H9 (cell line): ENCODE results near the gene PNKP. TPM values are rescaled to one million over a fixed set of nuclear protein-coding genes. Genes with fewer than 3 reads are reported as not detected.

ENCODE experiments used
- DNase-seq: peaks from one replicate; pipeline ENCODE4 v3.0.0-alpha.2; 2017
- H2AFZ ChIP-seq: one replicate; pipeline ENCODE4 v1.6.1; 2013; ENCODE audit warnings: mild to moderate bottlenecking, low read length, control low read depth, moderate library complexity
- H2AK5ac ChIP-seq: 2 replicates; pipeline ENCODE4 v1.6.1; 2013; ENCODE audit warnings: low read length, control low read depth, mixed read lengths; ENCODE audit not compliant: insufficient read length
- H2BK120ac ChIP-seq: one replicate; pipeline ENCODE4 v1.6.1; 2013; ENCODE audit warnings: low read depth, mild to moderate bottlenecking, low read length, control low read depth, inconsistent platforms; ENCODE audit not compliant: poor library complexity, severe bottlenecking
- H2BK12ac ChIP-seq: 2 replicates; pipeline ENCODE4 v1.6.1; 2013; ENCODE audit warnings: low read length, control low read depth, mixed read lengths, low read depth; ENCODE audit not compliant: insufficient read length
- H2BK15ac ChIP-seq: 2 replicates; pipeline ENCODE4 v1.6.1; 2013; ENCODE audit warnings: low read depth, low read length, control low read depth
- H2BK20ac ChIP-seq: one replicate; pipeline ENCODE4 v1.6.1; 2013; ENCODE audit warnings: low read depth, mild to moderate bottlenecking, low read length, control low read depth, inconsistent platforms; ENCODE audit not compliant: poor library complexity, severe bottlenecking
- H2BK5ac ChIP-seq: 2 replicates; pipeline ENCODE4 v1.6.1; 2013; ENCODE audit warnings: low read length, control low read depth, mixed read lengths; ENCODE audit not compliant: insufficient read length
- H3K14ac ChIP-seq: 2 replicates; pipeline ENCODE4 v1.6.1; 2013; ENCODE audit warnings: low read length, control low read depth; ENCODE audit not compliant: insufficient read depth
- H3K18ac ChIP-seq: 2 replicates; pipeline ENCODE4 v1.6.1; 2013; ENCODE audit warnings: low read depth, mild to moderate bottlenecking, mixed read lengths, low read length, control low read depth; ENCODE audit not compliant: insufficient read length
- H3K23ac ChIP-seq: 2 replicates; pipeline ENCODE4 v1.6.1; 2013; ENCODE audit warnings: low read length, control low read depth, mixed read lengths, low read depth; ENCODE audit not compliant: insufficient read length
- H3K23me2 ChIP-seq: 2 replicates; pipeline ENCODE4 v1.6.1; 2013; ENCODE audit warnings: low read depth, mild to moderate bottlenecking, mixed read lengths, low read length, control low read depth; ENCODE audit not compliant: insufficient read length, poor library complexity, severe bottlenecking
- H3K27ac ChIP-seq: 2 replicates; pipeline ENCODE4 v1.5.1; 2013; ENCODE audit warnings: low read length, control low read depth, mixed read lengths, low read depth; ENCODE audit not compliant: insufficient read length
- H3K27me3 ChIP-seq: 2 replicates; pipeline ENCODE4 v1.6.1; 2013; ENCODE audit warnings: low read length, control low read depth, inconsistent platforms; ENCODE audit not compliant: insufficient read depth
- H3K4ac ChIP-seq: 2 replicates; pipeline ENCODE4 v1.6.1; 2013; ENCODE audit warnings: low read depth, mild to moderate bottlenecking, control low read depth, inconsistent platforms, low read length, moderate library complexity
- H3K4me1 ChIP-seq: 2 replicates; pipeline ENCODE4 v1.6.1; 2013; ENCODE audit warnings: low read length, control low read depth, inconsistent platforms; ENCODE audit not compliant: insufficient read depth
- H3K4me2 ChIP-seq: 2 replicates; pipeline ENCODE4 v1.6.1; 2013; ENCODE audit warnings: low read length, control low read depth, mixed read lengths; ENCODE audit not compliant: insufficient read length, insufficient read depth
- H3K56ac ChIP-seq: 2 replicates; pipeline ENCODE4 v1.6.1; 2013; ENCODE audit warnings: low read depth, mild to moderate bottlenecking, mixed read lengths, low read length, control low read depth; ENCODE audit not compliant: insufficient read length
- H3K79me1 ChIP-seq: 2 replicates; pipeline ENCODE4 v1.6.1; 2013; ENCODE audit warnings: low read depth, mild to moderate bottlenecking, moderate library complexity, low read length, control low read depth, inconsistent platforms; ENCODE audit not compliant: insufficient read depth, poor library complexity, severe bottlenecking
- H3K79me2 ChIP-seq: 2 replicates; pipeline ENCODE4 v1.6.1; 2013; ENCODE audit warnings: low read length, control low read depth, inconsistent platforms; ENCODE audit not compliant: insufficient read depth
- H3K9ac ChIP-seq: 2 replicates; pipeline ENCODE4 v1.6.1; 2013; ENCODE audit warnings: low read length, control low read depth, mixed read lengths; ENCODE audit not compliant: insufficient read length; ENCODE audit errors: extremely low read depth
- H3K9me3 ChIP-seq: one replicate; pipeline ENCODE4 v1.6.1; 2013; ENCODE audit warnings: low read depth, low read length, inconsistent platforms; ENCODE audit not compliant: control insufficient read depth
- H3T11ph ChIP-seq: one replicate; pipeline ENCODE4 v1.6.1; 2013; ENCODE audit warnings: mild to moderate bottlenecking, low read length, control low read depth, inconsistent platforms
- H4K20me1 ChIP-seq: one replicate; pipeline ENCODE4 v1.6.1; 2013; ENCODE audit not compliant: control insufficient read depth, insufficient read length, insufficient read depth
- H4K5ac ChIP-seq: 2 replicates; pipeline ENCODE4 v1.6.1; 2013; ENCODE audit warnings: low read depth, mild to moderate bottlenecking, mixed read lengths, low read length, control low read depth; ENCODE audit not compliant: insufficient read length
- H4K8ac ChIP-seq: replicated peaks from 2 replicates; pipeline ENCODE4 v1.6.1; 2013; ENCODE audit warnings: low read length, control low read depth, mixed read lengths, low read depth; ENCODE audit not compliant: insufficient read length
- H4K91ac ChIP-seq: 2 replicates; pipeline ENCODE4 v1.6.1; 2013; ENCODE audit warnings: low read depth, mild to moderate bottlenecking, moderate library complexity, mixed read lengths, low read length, control low read depth; ENCODE audit not compliant: insufficient read length
- H3K27ac Mint-ChIP-seq, 3 experiments: 2 replicates in 2 of 3; 3 replicates in 1 of 3; pipeline ENCODE4 v1.8.0; 2020 to 2021; ENCODE audit warnings: mixed read lengths in 3 of 3, mild to moderate bottlenecking in 1 of 3, moderate library complexity in 1 of 3
- H3K27me3 Mint-ChIP-seq: 2 replicates; pipeline ENCODE4 v1.8.0; 2021; ENCODE audit warnings: low read depth, mild to moderate bottlenecking, moderate library complexity, mixed read lengths
- H3K36me3 Mint-ChIP-seq, 3 experiments: 2 replicates in 2 of 3; 3 replicates in 1 of 3; pipeline ENCODE4 v1.8.0; 2020 to 2021; ENCODE audit warnings: low read depth in 3 of 3, mixed read lengths in 3 of 3; ENCODE audit not compliant: insufficient read depth in 1 of 3
- H3K4me1 Mint-ChIP-seq, 2 experiments: 2 replicates each; pipeline ENCODE4 v1.8.0; 2020; ENCODE audit warnings: mixed read lengths in 2 of 2
- H3K4me3 Mint-ChIP-seq, 2 experiments: 2 replicates in 1 of 2; 3 replicates in 1 of 2; pipeline ENCODE4 v1.8.0; 2020 to 2021; ENCODE audit warnings: mild to moderate bottlenecking in 2 of 2, mixed read lengths in 2 of 2, moderate library complexity in 1 of 2
- H3K9me3 Mint-ChIP-seq, 2 experiments: 2 replicates in 1 of 2; 3 replicates in 1 of 2; pipeline ENCODE4 v1.8.0; 2020; ENCODE audit warnings: mild to moderate bottlenecking in 2 of 2, mixed read lengths in 2 of 2, moderate library complexity in 1 of 2
- CTCF ChIP-seq: fragments of 200-600 bp; sonication (generic); conservative IDR thresholded peaks from 3 replicates; pipeline ENCODE4 v1.8.0; 2021; ENCODE audit warnings: antibody characterized with exemption, mild to moderate bottlenecking
- WGBS: extraction: QIAGEN DNeasy Blood & Tissue Kit; methylation state at CpG from one replicate; pipeline ENCODE4 v1.1.7; 2013; ENCODE audit warnings: missing lambda C conversion rate, low lambda C conversion rate, mixed read lengths; ENCODE audit not compliant: insufficient read length; ENCODE audit errors: extremely low coverage; 5-methylcytosine and 5-hydroxymethylcytosine counted together
- total RNA-seq: library from RNA; stranded (reverse); gene quantifications from 2 replicates; pipeline ENCODE4 v1.2.1, GENCODE V29; 2021

PNKP gene
- total RNA-seq, 1 experiment from 2014 or later, result 157 TPM

- H3K4me3 Mint-ChIP-seq, result no peak overlapping the region
- WGBS, result no CpG with 5 or more reads among the region's 6 CpGs
- no peak overlapping the region for H3K14ac ChIP-seq
These were observed 42.7 kb downstream of the PNKP start for GRCh38 chr19:49824662-49825061.

More at GRCh38 chr19:49824662-49825061, 42.7 kb downstream of the PNKP start:
- Histone ChIP-seq H3K18ac (no peak overlapping the region), H3T11ph (no peak overlapping the region), H4K8ac (no peak overlapping the region), H4K5ac (no peak overlapping the region), H3K4me2 (no peak overlapping the region), H2AFZ (no peak overlapping the region), H3K27ac (no peak overlapping the region), H3K23ac (no peak overlapping the region), H2BK120ac (no peak overlapping the region), H3K23me2 (no peaks in the 10 kb centered on the region), H2AK5ac (no peak overlapping the region), H3K79me2 (no peaks in the 10 kb centered on the region), H3K4ac (no peak overlapping the region), H3K9me3 (no peaks in the 10 kb centered on the region), H4K20me1 (no peaks in the 10 kb centered on the region), H3K9ac (no peak overlapping the region), H3K79me1 (no peaks in the 10 kb centered on the region), H4K91ac (no peak overlapping the region), H3K56ac (no peak overlapping the region), H2BK15ac (no peak overlapping the region), H3K27me3 (no peaks in the 10 kb centered on the region), H2BK12ac (no peak overlapping the region), H2BK20ac (no peak overlapping the region), H3K4me1 (no peaks in the 10 kb centered on the region), H2BK5ac (no peak overlapping the region)
- no peaks in the 10 kb centered on the region for H3K27me3 Mint-ChIP-seq
- H3K4me1 Mint-ChIP-seq, result 0 out of 4 replicates have a peak, but pooled peaks cover 0 to under 1% of the 10 kb centered on the region in 2 experiments
- TF ChIP-seq CTCF, result no peak
- no peaks in the 10 kb centered on the region for H3K9me3 Mint-ChIP-seq
- no peak for DNase-seq
- H3K36me3 Mint-ChIP-seq, result peaks cover 11 to 43% (median 28%) of the 10 kb centered on the region in 3 experiments
- H3K27ac Mint-ChIP-seq, result no peak overlapping the region
